Activated CD4-positive, alpha-beta T cell treated with anti-CD3 and anti-CD28 coated beads, Interleukin-2, Interleukin-4, amounts not matched to agents 100 ng/mL and 50 ng/mL, durations not matched to agents 16 hours and 8 hours (primary cell): ENCODE data around the gene ETDB.
"Not testable (repeated sequence)": the region's sequence is repeated elsewhere in the genome, so short reads cannot be mapped to it uniquely, and the experiment has no call there.

Experiments used
- DNase-seq: peaks from one replicate; pipeline ENCODE4 v3.0.0-alpha.2; 2020; ENCODE audit warnings: low spot score

ETDB gene

DNA sequence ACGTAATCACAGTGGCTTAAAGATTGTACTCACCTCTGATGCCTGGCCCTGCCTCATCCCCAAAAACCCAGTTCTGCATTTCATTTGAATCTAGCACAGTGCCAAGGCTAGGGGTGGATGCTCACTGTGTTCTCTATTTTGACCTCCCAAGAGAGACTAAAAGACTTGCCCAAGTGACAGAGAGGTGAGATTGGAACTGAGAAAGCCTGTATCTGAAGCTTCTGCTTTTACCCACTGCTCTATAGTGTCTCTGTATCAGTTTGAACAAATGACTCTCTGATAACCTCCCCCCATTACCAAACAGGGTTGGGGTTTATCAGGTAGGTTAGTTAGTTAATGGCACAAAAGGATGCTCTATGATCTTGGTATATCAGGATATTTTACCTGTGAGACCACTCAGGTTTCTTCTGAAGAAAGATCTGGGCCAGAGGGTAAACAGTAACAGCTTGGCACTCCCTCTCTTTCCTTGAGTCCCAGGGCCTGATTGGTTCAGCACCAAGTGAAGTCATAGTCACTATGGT, at the start of gene ETDB:
TSS of gene ETDB (minus strand) at position 471 of the 521 bp plus-strand sequence. CDS start 1,265 bp downstream, outside the sequence.
- DNase-seq = not testable (repeated sequence)

DNA sequence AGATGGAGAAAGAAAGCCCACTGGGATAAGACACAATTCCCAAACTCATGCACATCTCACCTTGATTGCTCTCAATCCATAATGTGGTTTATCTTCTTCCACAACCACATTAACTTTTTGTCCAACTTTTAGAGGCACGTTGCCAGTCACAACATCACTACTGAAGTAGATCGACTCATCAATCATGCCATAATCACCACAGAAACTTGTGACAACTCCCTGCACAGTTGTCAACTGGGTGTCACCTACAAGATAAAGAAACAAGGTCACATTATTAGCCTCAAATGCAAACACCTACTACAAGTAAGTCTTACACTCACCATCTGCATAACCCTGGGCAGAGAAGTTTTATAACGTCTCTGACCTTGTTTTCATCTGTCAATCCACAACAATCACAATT, 49.2 kb upstream of the ETDB start:
- not testable (repeated sequence) for DNase-seq

DNA sequence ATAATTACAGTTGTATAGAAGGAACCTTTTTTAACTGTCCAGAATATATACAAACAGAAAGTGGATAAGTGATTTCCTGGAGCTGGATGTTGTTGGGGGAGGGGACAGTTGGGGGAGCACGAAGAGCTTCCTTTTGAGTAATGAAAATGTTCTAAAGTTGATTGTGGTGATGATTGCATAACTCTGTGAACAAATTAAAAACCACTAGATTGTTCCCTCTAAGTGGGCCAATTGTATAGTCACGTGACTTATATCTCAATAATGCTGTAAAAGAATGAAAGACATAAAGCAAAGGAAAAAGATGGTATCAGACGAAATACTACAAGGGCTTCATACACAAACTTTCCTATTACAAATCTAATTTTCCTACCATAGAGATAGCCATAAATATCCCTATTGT, 48.2 kb upstream of the ETDB start:
- DNase-seq = no peak

DNA sequence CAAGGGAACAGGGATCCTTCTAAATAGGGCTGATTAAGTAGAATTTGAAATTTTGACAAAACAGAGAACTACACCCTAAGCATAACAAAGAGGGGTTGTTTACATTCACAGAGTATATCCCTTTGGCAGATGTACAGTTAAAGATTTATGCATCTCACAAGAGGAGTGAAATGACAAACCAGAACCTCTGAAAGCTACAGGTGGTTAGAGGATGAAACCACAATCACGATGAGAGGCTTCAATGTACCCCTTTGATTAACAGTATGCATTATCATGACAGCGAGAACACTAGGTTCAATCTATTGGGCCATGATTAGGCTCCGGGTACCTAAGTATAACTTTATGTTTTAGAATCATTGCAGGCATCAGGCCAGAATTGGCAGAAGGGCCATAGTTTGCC, 34.4 kb upstream of the ETDB start:
- DNase-seq = not testable (repeated sequence)

DNA sequence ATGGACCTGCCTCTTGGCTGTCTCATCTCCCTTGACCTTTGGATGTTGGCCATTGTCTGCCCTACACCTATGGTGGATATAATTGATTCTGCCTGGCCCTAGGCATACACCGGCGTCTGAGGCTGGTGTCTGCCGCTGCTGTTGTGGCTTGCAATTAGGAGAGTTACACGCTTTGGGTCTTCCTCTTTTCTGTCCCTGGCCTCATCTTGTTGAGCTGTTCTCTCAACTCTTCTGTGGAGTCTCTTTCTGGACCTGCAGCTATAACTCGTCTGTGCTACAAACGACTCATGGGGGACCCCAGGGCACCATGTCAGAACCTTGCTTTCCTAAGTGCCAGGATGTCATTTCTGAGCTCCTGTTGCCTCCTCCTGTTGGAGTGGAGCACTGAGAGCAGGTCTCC, 5.8 kb upstream of the ETDB start:
- DNase-seq = not testable (repeated sequence)

DNA sequence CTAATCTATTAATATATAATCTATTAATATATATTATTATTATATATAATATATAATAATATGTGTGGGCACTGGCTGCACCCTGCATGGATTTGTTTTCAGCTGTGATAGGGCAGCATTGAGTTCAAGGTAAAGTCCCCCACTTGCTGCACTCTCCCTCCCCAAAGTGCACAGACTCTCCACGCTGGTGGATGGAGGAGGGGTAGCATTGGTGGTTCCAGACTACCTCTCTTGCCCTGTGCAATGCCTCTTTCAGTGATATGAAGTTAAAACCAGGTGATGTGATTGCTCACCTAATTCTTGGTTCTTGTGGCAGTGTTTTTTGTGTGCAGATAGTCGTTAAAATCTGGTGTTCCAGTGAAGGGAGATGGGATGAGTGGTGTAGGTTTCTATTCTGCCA, 4.3 kb downstream of the ETDB start:
- not testable (repeated sequence) for DNase-seq

DNA sequence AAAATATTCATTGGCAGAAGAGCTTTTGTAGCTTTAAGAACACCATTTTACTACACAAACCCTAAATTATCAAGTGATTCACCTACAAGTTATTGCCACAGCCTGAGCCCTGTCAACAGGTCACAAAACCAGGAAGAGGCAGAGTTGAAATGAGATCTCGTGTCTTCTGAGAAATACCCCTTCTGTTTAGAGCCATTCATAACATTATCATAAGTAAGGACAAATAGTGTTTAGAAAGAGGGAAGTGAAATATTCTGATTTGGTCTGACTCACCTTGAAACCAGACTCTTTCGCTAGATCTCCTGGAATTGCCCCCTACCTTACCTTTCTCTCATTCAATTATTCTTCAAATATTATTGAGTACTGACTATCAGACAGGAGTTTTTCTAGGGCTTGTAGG, 5.9 kb downstream of the ETDB start:
- no peak for DNase-seq

DNA sequence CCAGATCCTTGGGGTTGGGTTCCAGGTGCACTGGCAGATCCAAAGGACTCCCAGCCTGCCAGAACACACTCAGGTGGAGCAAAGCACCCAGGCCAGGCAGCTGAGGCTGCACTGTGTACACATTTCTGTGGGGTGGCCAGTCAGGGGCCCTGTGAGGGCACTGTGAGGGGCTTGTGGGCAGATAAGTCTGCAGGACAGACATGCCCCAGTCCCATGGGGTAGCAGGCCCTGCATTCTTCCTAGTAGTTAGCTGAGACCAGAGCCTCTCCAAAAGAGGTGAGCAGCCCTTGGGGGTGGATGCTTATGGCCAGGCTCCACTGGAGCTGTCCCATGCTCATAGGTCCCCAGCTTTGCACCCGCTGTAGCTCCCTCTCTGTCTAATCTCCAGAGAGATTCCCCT, 7.6 kb downstream of the ETDB start:
- DNase-seq = no peak

DNA sequence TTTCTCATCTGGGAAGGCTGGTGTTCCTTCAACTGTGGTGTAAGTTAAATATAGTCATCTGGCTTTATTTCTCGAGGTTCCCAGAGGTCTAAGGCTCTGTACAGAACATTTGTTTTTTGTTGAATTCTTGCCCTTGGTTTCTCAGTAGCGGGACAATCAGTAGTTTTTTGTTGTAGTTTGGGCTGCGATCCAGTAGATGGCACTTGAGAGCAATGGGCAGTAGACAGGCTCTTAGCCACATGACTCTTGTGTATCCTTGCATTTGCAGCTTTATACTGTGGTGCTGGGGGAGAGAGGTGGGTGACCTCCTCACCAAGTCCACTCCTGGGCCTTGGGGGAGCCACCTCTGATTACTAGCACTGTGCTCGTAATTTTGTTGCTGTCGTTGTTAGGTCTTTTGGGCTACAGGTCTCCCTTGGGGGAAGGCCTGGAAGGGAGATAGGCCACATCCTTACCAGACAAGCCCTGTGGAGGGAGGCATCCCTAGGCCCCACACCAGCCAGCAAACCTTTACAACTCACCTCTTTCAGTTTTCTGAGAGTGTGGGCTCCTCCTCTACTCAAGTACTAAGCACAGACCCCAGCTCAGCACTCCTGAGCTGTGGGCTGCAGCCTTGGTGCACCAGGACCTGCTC, 8.1 kb downstream of the ETDB start:
- DNase-seq = peak; percentile 43

DNA sequence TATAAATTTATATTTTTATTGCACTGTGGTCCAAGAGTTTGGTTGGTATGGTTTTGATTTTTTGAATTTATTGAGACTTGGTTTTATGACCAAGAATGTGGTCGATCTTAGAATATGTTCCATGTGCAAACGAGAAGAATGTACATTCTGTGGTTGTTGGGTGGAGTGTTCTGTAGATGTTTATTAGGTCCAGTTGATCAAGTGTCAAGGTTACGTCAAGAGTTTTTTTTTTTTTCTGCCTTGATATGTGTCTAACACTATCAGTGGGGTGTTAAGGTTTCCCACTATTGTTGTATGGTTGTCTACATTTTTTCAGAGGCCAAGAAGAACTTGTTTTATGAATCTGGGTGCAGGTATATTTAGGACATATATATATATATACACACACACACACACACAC, 10.8 kb downstream of the ETDB start:
- DNase-seq = no peak

DNA sequence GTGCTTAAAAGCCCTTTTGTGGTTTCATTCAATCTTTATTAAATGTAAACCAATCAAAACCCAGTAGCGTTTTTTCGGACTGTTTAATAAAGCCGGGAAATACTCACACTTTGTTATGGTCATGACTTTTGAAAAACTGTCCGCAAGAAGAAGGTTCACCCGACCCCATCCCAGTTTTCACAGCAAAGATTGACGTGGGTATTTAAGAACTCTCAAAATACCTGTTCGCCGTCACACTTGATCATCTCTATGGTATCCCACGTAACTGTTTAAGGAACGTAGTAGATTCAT, 20.9 kb downstream of the ETDB start:
- no peak for DNase-seq

DNA sequence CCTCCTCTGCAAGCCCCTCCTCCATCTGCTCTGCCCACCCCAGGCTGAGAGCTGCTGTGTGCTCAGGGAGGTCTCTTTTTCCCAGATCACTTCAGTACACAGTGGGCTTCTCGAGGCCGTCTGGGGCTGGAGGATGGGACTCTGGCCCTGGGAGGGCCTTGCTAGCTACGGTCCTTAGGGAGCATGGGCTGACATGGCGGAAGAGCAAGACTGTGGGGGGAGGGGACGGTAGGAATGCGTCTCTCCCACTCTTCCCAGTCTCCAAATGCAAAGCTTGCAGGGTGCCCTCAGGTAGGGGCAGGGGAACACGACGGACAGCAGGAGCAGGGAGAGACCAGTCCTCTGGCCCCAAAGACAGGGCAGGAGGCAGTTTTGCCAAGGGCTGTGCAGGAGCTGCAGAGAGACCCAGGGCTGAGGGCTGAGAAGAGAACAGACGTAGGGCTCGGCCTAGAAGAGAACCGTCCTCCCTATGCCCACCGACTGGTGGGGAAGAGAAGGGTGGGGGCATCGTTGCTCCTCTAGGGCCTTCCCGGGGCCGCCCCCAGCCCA, 23.1 kb downstream of the ETDB start:
- DNase-seq = not testable (repeated sequence)

DNA sequence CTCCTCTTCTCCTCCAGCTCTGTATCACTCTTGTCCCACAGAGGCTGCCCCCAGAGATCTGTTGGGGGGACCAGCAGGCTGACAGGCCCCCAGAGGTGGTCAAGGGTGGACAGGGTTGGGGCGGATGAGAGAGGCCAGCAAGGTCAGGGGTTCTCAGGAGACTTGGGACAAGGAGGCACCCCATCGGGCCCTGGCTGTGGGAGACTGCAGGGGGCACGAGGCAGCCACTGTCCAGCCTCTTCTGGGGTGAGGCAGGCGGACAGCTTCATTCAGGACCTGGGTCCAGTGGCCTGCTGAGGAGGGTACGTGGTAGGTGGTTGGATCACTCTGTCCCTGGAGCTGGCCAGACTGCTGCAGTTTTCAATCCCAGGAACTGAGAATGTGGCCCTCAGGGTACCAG, 24.6 kb downstream of the ETDB start:
- DNase-seq = no peak

DNA sequence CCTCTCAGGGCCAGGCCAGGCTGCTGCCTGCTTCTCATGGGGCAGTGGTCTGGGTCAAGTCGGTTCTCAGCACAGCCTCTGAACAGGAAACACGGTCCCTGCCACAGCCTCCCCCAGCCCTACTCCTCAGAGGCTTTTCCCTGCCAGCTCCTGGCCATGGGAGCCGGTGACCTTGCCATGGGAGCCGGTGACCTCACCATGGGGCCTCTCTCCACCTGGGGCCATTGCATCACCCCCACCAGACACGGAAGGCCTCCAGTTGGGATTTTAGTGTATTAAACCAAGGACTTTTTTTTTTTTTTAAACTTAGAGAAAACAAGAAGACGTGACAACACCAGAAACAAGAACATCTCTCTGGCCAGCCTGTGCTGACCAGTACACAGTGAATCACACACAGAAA, 25.6 kb downstream of the ETDB start:
- DNase-seq = no peak

DNA sequence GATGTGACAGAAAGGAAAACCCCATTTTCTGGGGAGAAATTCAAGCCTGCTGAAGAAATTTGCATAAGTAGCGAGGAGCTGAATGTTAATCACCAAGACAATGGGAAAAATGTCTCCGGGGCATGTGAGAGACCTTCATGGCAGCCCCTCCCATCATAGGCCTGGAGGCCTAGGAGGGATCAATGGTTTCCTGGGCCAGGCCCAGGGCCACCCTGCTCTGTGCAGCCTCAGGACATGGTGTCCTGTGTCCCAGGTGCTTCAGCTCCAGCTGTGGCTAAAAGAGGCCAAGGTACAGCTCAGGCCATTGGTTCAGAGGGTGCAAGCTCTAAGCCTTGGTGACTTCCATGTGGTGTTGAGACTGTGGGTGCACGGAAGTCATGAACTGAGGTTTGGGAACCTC, 31.2 kb downstream of the ETDB start:
- no peak for DNase-seq

DNA sequence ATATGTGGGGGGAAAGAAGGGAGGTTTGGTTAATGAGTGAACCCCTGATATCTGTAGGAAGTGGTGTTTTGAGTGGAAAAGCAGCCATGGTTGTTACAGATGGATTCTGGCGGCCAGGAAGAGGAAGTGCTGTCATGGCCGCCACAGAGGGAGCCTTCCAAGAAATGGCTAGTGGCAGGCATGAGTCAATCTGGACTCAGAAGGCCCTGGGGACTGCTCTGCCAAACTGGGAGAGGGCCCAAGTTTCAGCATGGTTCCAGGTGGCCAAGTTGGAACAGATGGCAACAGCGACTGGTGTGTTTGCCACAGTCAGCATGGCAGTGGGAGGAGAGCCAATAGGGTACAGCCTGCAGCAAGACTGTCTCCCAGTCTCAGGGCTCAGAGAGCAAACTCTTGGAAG, 32.5 kb downstream of the ETDB start:
- no peak for DNase-seq

DNA sequence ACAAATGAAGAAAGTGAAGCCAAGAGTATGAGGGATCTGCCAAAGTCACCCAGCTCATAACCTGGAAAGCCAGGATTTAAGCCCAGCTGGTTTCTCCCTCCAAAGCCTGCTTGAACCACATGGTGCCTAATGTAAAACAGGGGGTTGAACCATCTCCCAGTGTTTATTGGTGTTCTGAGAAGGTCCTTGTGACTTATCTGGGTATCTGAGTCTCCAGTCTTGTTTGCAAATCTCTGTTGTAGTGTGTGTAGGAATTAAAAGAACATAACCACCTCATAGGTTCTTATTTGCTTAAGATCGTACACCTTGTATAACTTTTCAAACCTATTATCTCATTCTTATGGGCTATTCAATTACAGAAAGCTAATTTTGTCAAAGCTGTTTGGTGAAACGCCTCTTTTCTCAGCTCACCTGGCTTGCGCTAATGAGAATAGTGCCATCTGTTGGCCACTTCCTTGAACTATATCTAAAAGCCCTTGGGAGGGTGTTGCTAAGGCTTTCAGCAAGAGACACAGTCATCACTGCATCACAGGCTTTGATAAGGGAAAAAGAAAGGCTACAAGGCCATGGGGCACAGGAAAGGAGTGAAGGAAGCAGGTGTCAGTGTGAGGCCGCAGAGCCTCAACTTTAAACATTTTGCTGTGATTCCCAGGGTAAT, 34.0 kb downstream of the ETDB start:
- DNase-seq = peak; percentile 67

DNA sequence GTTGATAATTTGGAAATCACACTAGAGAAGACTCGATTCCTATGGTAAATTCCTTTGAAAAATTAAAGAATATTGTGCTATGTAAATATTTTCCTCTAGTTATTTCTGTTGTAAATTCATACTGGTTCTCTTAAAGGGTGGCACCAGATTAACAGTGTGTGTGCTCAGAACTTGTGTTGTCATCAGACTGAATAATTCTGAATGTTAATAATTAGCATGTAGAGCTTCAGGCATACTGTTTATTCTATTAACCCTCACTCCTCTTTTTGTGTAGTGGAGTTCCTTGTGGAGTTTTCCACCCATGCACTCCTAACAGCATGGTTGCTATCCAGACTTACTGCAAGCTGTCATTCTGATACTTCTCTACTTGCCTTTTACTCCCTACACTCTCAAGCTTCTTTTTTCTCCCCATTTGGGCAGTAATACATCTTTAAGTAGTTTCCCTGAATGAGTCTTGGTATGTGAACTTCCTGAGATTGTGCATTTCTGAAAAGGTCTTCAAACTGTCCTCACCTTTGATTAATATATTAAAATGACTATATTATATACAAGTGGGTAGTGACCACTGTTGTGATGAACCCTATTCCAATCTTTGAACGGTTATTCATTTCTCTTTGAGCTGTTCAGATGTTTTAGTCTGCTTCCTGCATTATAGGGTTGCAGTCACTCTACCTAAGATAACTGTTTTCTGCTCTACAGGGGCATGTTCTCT, 38.5 kb downstream of the ETDB start:
- DNase-seq = no peak
